ENCODE measurements around the gene RET. TPM values are rescaled to one million over a fixed set of nuclear protein-coding genes. Genes with fewer than 3 reads are reported as not detected.

RET gene
- total RNA-seq, 4 donors from 2014 or later, result 0.23 to 2.1 (median 0.78) TPM

GRCh38 chr10:43074409-43074808 is 2.5 kb upstream of the RET start:
- no peak for DNase-seq (ENCODE audit: low spot score in 2 of 2)
- Histone ChIP-seq H3K9me3 (no peaks in the 10 kb centered on the region), H3K27ac (no peak overlapping the region), H3K27me3 (peaks cover 64% of the 10 kb centered on the region), H3K4me1 (peaks cover 20% of the 10 kb centered on the region), H3K36me3 (no peaks in the 10 kb centered on the region), H3K4me3 (no peak overlapping the region)
- whole genome bisulfite sequencing, result 96% methylated on average over 3 of the region's 5 CpGs
- TF ChIP-seq EP300 (IDR thresholded peaks at IDR 0.05), result no peak
- no peak for TF ChIP-seq POLR2A (IDR thresholded peaks at IDR 0.05)
- TF ChIP-seq CTCF (IDR thresholded peaks at IDR 0.05), result no peak
- no peak for TF ChIP-seq POLR2AphosphoS5 (IDR thresholded peaks at IDR 0.05)

GRCh38 chr10:43074827-43075611 is 1.9 kb upstream of the RET start:
- H3K9me3 ChIP-seq, result no peaks in the 10 kb centered on the region
- H3K27ac ChIP-seq, result no peak overlapping the region
- H3K4me3 ChIP-seq, result no peak overlapping the region
- H3K36me3 ChIP-seq, result no peaks in the 10 kb centered on the region
- peaks cover 68% of the 10 kb centered on the region for H3K27me3 ChIP-seq
- 97% methylated on average over 7 of the region's 12 CpGs for WGBS
- H3K4me1 ChIP-seq, result peaks cover 20% of the 10 kb centered on the region
- no peak for DNase-seq (ENCODE audit: low spot score in 2 of 2)
- TF ChIP-seq EP300 (IDR thresholded peaks at IDR 0.05) (no peak), POLR2A (IDR thresholded peaks at IDR 0.05) (no peak), CTCF (IDR thresholded peaks at IDR 0.05) (no peak), POLR2AphosphoS5 (IDR thresholded peaks at IDR 0.05) (no peak)

- Histone ChIP-seq H3K9me3 (no peaks in the 10 kb centered on the region), H3K4me3 (no peak overlapping the region), H3K4me1 (peaks cover 20% of the 10 kb centered on the region), H3K27ac (no peak overlapping the region), H3K36me3 (no peaks in the 10 kb centered on the region), H3K27me3 (peaks cover 64% of the 10 kb centered on the region)
- DNase-seq (ENCODE audit: low spot score in 2 of 2), result no peak
- TF ChIP-seq EP300 (IDR thresholded peaks at IDR 0.05) (no peak), CTCF (IDR thresholded peaks at IDR 0.05) (no peak), POLR2A (IDR thresholded peaks at IDR 0.05) (no peak), POLR2AphosphoS5 (IDR thresholded peaks at IDR 0.05) (no peak)
- 54% methylated on average over 3 of the region's 5 CpGs for WGBS
Measured at GRCh38 chr10:43075612-43076003, 1.3 kb upstream of the RET start.

GRCh38 chr10:43076311-43076875 is 476 bp upstream of the RET start:
- no peaks in the 10 kb centered on the region for H3K36me3 ChIP-seq
- H3K27me3 ChIP-seq, result peaks cover 59% of the 10 kb centered on the region
- peak overlapping the region; percentile 55 for H3K4me3 ChIP-seq
- 4% methylated on average over 24 of the region's 45 CpGs for WGBS
- H3K4me1 ChIP-seq, result peaks cover 20% of the 10 kb centered on the region
- no peak overlapping the region for H3K27ac ChIP-seq
- H3K9me3 ChIP-seq, result no peaks in the 10 kb centered on the region
- TF ChIP-seq CTCF (IDR thresholded peaks at IDR 0.05), result no peak
- no peak for TF ChIP-seq POLR2AphosphoS5 (IDR thresholded peaks at IDR 0.05)
- no peak for TF ChIP-seq EP300 (IDR thresholded peaks at IDR 0.05)
- no peak for TF ChIP-seq POLR2A (IDR thresholded peaks at IDR 0.05)
- DNase-seq (ENCODE audit: low spot score in 2 of 2), result no peak

- WGBS, result 2% methylated on average over 32 of the region's 72 CpGs
- H3K4me3 ChIP-seq, result peak overlapping the region; percentile 55
Measured at GRCh38 chr10:43077421-43078171, 727 bp downstream of the RET start.

More at GRCh38 chr10:43077421-43078171, 727 bp downstream of the RET start:
- H3K27me3 ChIP-seq, result peaks cover 59% of the 10 kb centered on the region
- H3K27ac ChIP-seq, result no peak overlapping the region
- no peak for TF ChIP-seq POLR2AphosphoS5 (IDR thresholded peaks at IDR 0.05)
- no peak for TF ChIP-seq CTCF (IDR thresholded peaks at IDR 0.05)
- TF ChIP-seq EP300 (IDR thresholded peaks at IDR 0.05), result no peak
- no peak for TF ChIP-seq POLR2A (IDR thresholded peaks at IDR 0.05)
- H3K36me3 ChIP-seq, result no peaks in the 10 kb centered on the region
- DNase-seq (ENCODE audit: low spot score in 2 of 2), result no peak
- peaks cover 20% of the 10 kb centered on the region for H3K4me1 ChIP-seq
- no peaks in the 10 kb centered on the region for H3K9me3 ChIP-seq
